GM18867 (cell line): ENCODE measurements around the gene CRNKL1.

ENCODE experiments used
- ATAC-seq: cut with Tn5 transposase; IDR thresholded peaks from one replicate; pipeline ENCODE4 v1.9.1; 2021; ENCODE audit warnings: mild to moderate bottlenecking, moderate library complexity; ENCODE audit not compliant: unreplicated experiment

The CRNKL1 gene

DNA sequence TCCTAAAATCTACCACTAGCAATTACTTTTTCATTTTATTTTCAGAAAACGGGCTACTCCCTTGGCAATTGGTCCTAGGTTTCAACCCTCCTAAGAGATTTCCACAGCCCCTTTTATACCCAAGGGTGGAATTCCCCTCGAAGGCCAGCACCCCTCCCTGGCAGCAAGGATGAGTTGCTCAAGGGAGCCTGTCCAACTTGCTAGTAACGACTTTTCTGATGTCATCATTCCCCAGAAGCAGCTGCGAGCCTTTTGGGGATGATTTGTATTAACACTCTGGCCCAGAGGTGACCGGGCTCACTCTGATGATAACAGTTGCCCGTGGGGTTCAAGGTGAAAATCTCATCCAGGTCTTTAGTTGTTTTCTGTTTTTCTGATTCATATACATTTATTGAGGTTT is 65.8 kb downstream of the CRNKL1 start:
- ATAC-seq: no peak
